ENCODE measurements around the gene MET.

- TF ChIP-seq CHD2 (IDR thresholded peaks at IDR 0.05; ENCODE audit: low read length) (no peak), NRF1 (IDR thresholded peaks at IDR 0.05; ENCODE audit: low read depth, low read length) (no peak), MAX (IDR thresholded peaks at IDR 0.05) (no peak), KDM5A (IDR thresholded peaks at IDR 0.05; ENCODE audit: low read length) (no peak), POU5F1 (IDR thresholded peaks at IDR 0.05; ENCODE audit: low read depth, low read length) (no peak), RXRA (IDR thresholded peaks at IDR 0.05; ENCODE audit: insufficient read depth, low read depth, low read length) (no peak), JUN (IDR thresholded peaks at IDR 0.05; ENCODE audit: low read depth, low read length) (no peak), BCL11A (IDR thresholded peaks at IDR 0.05; ENCODE audit: low read depth in 2 of 2, low read length in 2 of 2) (no peak), MAFK (IDR thresholded peaks at IDR 0.05; ENCODE audit: low read depth, low read length) (no peak), CTCF (IDR thresholded peaks at IDR 0.05; ENCODE audit: control extremely low read depth in 1 of 3, insufficient read depth in 1 of 3, low read depth in 1 of 3, low read length in 3 of 3) (no peak), ZNF274 (IDR thresholded peaks at IDR 0.05; ENCODE audit: borderline replicate concordance, extremely low read depth, low read length) (no peak), HDAC2 (IDR thresholded peaks at IDR 0.05; ENCODE audit: borderline replicate concordance in 1 of 2, low read depth in 2 of 2, low read length in 2 of 2) (no peak)
Observed at GRCh38 chr7:116781584-116781983, 109.6 kb downstream of the MET start.
